Endothelial cell of umbilical vein (primary cell): Measurements from ENCODE around the gene ELMO1. TPM values are rescaled to one million over a fixed set of nuclear protein-coding genes. Genes with fewer than 3 reads are reported as not detected.

Source experiments
- BruUV-seq: library from RNA; stranded (reverse); fragments of 400-500 nt; replicated peaks from 2 replicates; lab custom pipeline; 2021; lab: Mats Ljungman, UMichigan
- CTCF ChIA-PET: fragments of 300-600, 350-600 bp; sonication (Branson Sonifier 250); formaldehyde crosslinking; loops from one replicate; lab custom pipeline; 2021; ENCODE audit warnings: antibody characterized with exemption, inconsistent platforms; lab: Charles Lee
- POLR2A ChIA-PET: fragments of 300-600, 350-600 bp; sonication (Branson Sonifier 250); formaldehyde crosslinking; loops from one replicate; lab custom pipeline; 2021; ENCODE audit warnings: antibody characterized with exemption, inconsistent platforms; lab: Charles Lee
- DNase-seq: peaks from one replicate; pipeline ENCODE4 v3.0.0-alpha.2; 2011; ENCODE audit warnings: low read depth, low spot score
- FAIRE-seq: peaks from 2 replicates; lab custom pipeline; 2011; peaks lifted over from hg19 to GRCh38; lab: Jason Lieb, UNC
- H2AFZ ChIP-seq: 2 replicates; pipeline ENCODE4 v1.6.0; 2012; ENCODE audit warnings: low read depth, low read length, control low read depth, inconsistent platforms
- H3K27ac ChIP-seq: 2 replicates; pipeline ENCODE4 v1.5.1; 2011; ENCODE audit warnings: low read depth, mild to moderate bottlenecking, control low read depth, low read length, moderate library complexity; ENCODE audit not compliant: insufficient read depth
- H3K27me3 ChIP-seq, 2 experiments: 2 replicates each; pipeline versions ENCODE4 v1.6.0 to v1.6.1; 2011; ENCODE audit warnings: low read length in 2 of 2, mixed read lengths in 1 of 2; ENCODE audit not compliant: control insufficient read depth in 2 of 2, insufficient read depth in 2 of 2
- H3K36me3 ChIP-seq, 2 experiments: 2 replicates in 1 of 2; 3 replicates in 1 of 2; pipeline ENCODE4 v1.5.1; 2011; ENCODE audit warnings: low read length in 2 of 2, mild to moderate bottlenecking in 1 of 2, moderate library complexity in 1 of 2; ENCODE audit not compliant: control insufficient read depth in 2 of 2, insufficient read depth in 2 of 2; ENCODE audit errors: extremely low read depth in 1 of 2
- H3K4me1 ChIP-seq: 3 replicates; pipeline ENCODE4 v1.5.1; 2011; ENCODE audit warnings: mild to moderate bottlenecking, low read length; ENCODE audit not compliant: control insufficient read depth, insufficient read depth; ENCODE audit errors: extremely low read depth
- H3K4me2 ChIP-seq: 2 replicates; pipeline ENCODE4 v1.6.1; 2011; ENCODE audit warnings: low read length, control low read depth, mixed read lengths; ENCODE audit not compliant: insufficient read depth
- H3K4me3 ChIP-seq, 3 experiments: fragments of 200-600 bp in 1 of 3; sonication (generic), shearing (Covaris generic) in 1 of 3; replicated peaks in 1 of 3; 2 replicates each; pipeline ENCODE4 v1.5.1; 2011 to 2016; ENCODE audit warnings: control low read depth in 3 of 3, low read length in 3 of 3, mild to moderate bottlenecking in 2 of 3, inconsistent platforms in 1 of 3, low read depth in 1 of 3, moderate library complexity in 1 of 3; ENCODE audit not compliant: insufficient read depth in 1 of 3
- H3K79me2 ChIP-seq: 2 replicates; pipeline ENCODE4 v1.6.0; 2012; ENCODE audit warnings: low read length, inconsistent platforms; ENCODE audit not compliant: control insufficient read depth, insufficient read depth
- H3K9ac ChIP-seq: replicated peaks from 2 replicates; pipeline ENCODE3; 2011; ENCODE audit warnings: low read length, control low read depth; ENCODE audit not compliant: insufficient read depth; ENCODE audit errors: extremely low read depth
- H3K9me1 ChIP-seq: replicated peaks from 3 replicates; pipeline ENCODE4 v1.6.0; 2011; ENCODE audit warnings: mild to moderate bottlenecking, low read length; ENCODE audit not compliant: control insufficient read depth, insufficient read depth; ENCODE audit errors: extremely low read depth
- H3K9me3 ChIP-seq: replicated peaks from 2 replicates; pipeline ENCODE4 v1.5.1; 2012; ENCODE audit warnings: low read length, inconsistent platforms; ENCODE audit not compliant: control insufficient read depth, insufficient read depth
- H4K20me1 ChIP-seq: replicated peaks from 2 replicates; pipeline ENCODE3; 2011; ENCODE audit warnings: mild to moderate bottlenecking, low read length; ENCODE audit not compliant: control insufficient read depth, insufficient read depth; ENCODE audit errors: extremely low read depth
- CTCF ChIP-seq, 2 donors: IDR thresholded peaks; 1 replicate in 1 of 2; 2 replicates in 1 of 2; pipeline ENCODE4 v1.5.1; 2011; ENCODE audit warnings: low read length in 2 of 2, mild to moderate bottlenecking in 2 of 2, moderate library complexity in 2 of 2, control low read depth in 1 of 2, inconsistent platforms in 1 of 2, low read depth in 1 of 2; ENCODE audit not compliant: insufficient read depth in 1 of 2; ENCODE audit errors: extremely low read depth in 1 of 2
- EZH2 ChIP-seq: IDR thresholded peaks from 2 replicates; pipeline ENCODE4 v1.6.1; 2012; ENCODE audit warnings: borderline replicate concordance, low read depth, mild to moderate bottlenecking, moderate library complexity, low read length, inconsistent platforms; ENCODE audit not compliant: severe bottlenecking
- FOS ChIP-seq: IDR thresholded peaks from 2 replicates; pipeline ENCODE4 v1.6.1; 2011; ENCODE audit warnings: mild to moderate bottlenecking, low read length, moderate library complexity, borderline replicate concordance; ENCODE audit not compliant: insufficient read depth
- GATA2 ChIP-seq: IDR thresholded peaks from 2 replicates; pipeline ENCODE4 v1.7.0; 2011; ENCODE audit warnings: low read depth, mild to moderate bottlenecking, moderate library complexity, mixed read lengths, low read length; ENCODE audit not compliant: insufficient read length, insufficient read depth
- JUN ChIP-seq: IDR thresholded peaks from 2 replicates; pipeline ENCODE4 v1.6.1; 2011; ENCODE audit warnings: borderline replicate concordance, low read depth; ENCODE audit not compliant: insufficient read length, insufficient read depth
- MYC ChIP-seq: IDR thresholded peaks from one replicate; pipeline ENCODE4 v1.6.1; 2011; ENCODE audit warnings: mild to moderate bottlenecking, low read depth, low read length
- POLR2A ChIP-seq: IDR thresholded peaks from 2 replicates; pipeline ENCODE4 v1.6.1; 2012; ENCODE audit warnings: low read depth, mild to moderate bottlenecking, control low read depth, low read length
- POLR2AphosphoS5 ChIP-seq: IDR thresholded peaks from 2 replicates; pipeline ENCODE4 v1.6.1; 2012; ENCODE audit warnings: low read depth, mild to moderate bottlenecking, control low read depth, low read length, moderate library complexity; ENCODE audit not compliant: insufficient read depth
- dilution Hi-C: fragments of 300-500 bp; cut with MboI; formaldehyde crosslinking; loops from one replicate; pipeline ENCODE4 v1.15.0; 2019; ENCODE audit warnings: low sequenced_read_pairs; ENCODE audit not compliant: extremely low pct_ligation_motif_present
- intact Hi-C: fragments of 100-400 bp; cut with micrococcal nuclease; formaldehyde crosslinking; loops from one replicate; pipeline ENCODE4 v1.10.0; 2022
- polyA plus RNA-seq, 4 experiments: library from polyadenylated mRNA; depleted of rRNA in 3 of 4; stranded (reverse) in 3 of 4; unstranded in 1 of 4; fragments of >200 nt; gene quantifications; 2 replicates each; pipeline versions ENCODE4 v1.2.1 to v1.2.3, GENCODE V29; 2011 to 2012; ENCODE audit warnings: missing spikeins in 1 of 4
- total RNA-seq: library from RNA; stranded (reverse); gene quantifications from 2 replicates; pipeline ENCODE4 v1.2.3, GENCODE V29; 2021
- TF ChIP-seq, protein P1 (sequence below): IDR thresholded peaks from 2 replicates; pipeline ENCODE4 v1.6.1; 2011; ENCODE audit not compliant: insufficient read depth, insufficient read length

ELMO1 gene
- total and polyA plus RNA-seq, 2 donors (not counting 3 experiments of a cell fraction or from before 2014, with no cell fraction given) = 17.0 to 30.6 TPM

GRCh38 chr7:37013771-37014170 lies 434.9 kb downstream of the ELMO1 start:
- intact Hi-C loops (no loop called here), dilution Hi-C loops (no loop called here)
- Histone ChIP-seq H3K9me1 (no peaks in the 10 kb centered on the region), H3K9ac (no peak overlapping the region), H3K9me3 (no peaks in the 10 kb centered on the region), H2AFZ (no peak overlapping the region), H3K4me1 (no peaks in the 10 kb centered on the region), H3K4me2 (no peak overlapping the region), H3K27me3 (no peaks in the 10 kb centered on the region), H3K36me3 (no peaks in the 10 kb centered on the region), H4K20me1 (no peaks in the 10 kb centered on the region), H3K27ac (no peak overlapping the region), H3K79me2 (no peaks in the 10 kb centered on the region), H3K4me3 (no peak overlapping the region)
- FAIRE-seq = no peak
- CTCF ChIA-PET = interaction anchor here (1.3 kb wide), 2 partner anchors 47 to 185 kb away, joined by 3 to 4 read pairs; no protein-coding TSS in a partner anchor
- no peak for TF ChIP-seq EZH2
- no peak for TF ChIP-seq POLR2A
- TF ChIP-seq, protein P1, sequence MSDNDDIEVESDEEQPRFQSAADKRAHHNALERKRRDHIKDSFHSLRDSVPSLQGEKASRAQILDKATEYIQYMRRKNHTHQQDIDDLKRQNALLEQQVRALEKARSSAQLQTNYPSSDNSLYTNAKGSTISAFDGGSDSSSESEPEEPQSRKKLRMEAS = no peak
- TF ChIP-seq CTCF (IDR thresholded peaks at IDR 0.05; ENCODE audit: extremely low read depth in 1 of 2, insufficient read depth in 1 of 2, low read depth in 1 of 2, low read length in 2 of 2) = no peak
- no peak for TF ChIP-seq MYC
- TF ChIP-seq GATA2 = no peak
- TF ChIP-seq JUN = no peak
- no peak for TF ChIP-seq POLR2AphosphoS5
- TF ChIP-seq FOS = no peak
- BruUV-seq = no TSS peak
- POLR2A ChIA-PET = no interaction called here
- no peak for DNase-seq
